OCI-LY1 (cell line): ENCODE measurements around the gene HDAC6.

ENCODE experiments used
- H2AFZ ChIP-seq: fragments of 200-600 bp; sonication (generic), shearing (Covaris generic); 2 replicates; pipeline ENCODE4 v1.6.0; 2014; ENCODE audit warnings: antibody characterized with exemption, mild to moderate bottlenecking, low read length
- H3F3A ChIP-seq: fragments of 200-600 bp; sonication (generic), shearing (Covaris generic); 2 replicates; pipeline ENCODE4 v1.6.0; 2014; ENCODE audit warnings: mild to moderate bottlenecking, antibody characterized with exemption, low read length, moderate library complexity; ENCODE audit not compliant: insufficient read depth
- H3K27ac ChIP-seq: fragments of 200-600 bp; sonication (generic); 2 replicates; pipeline ENCODE4 v1.5.1; 2014; ENCODE audit warnings: low read length, mixed run types, mild to moderate bottlenecking, low read depth; ENCODE audit not compliant: poor library complexity, severe bottlenecking
- H3K27me3 ChIP-seq: fragments of 200-600 bp; sonication (generic); 2 replicates; pipeline ENCODE4 v1.6.0; 2014; ENCODE audit warnings: antibody characterized with exemption, mild to moderate bottlenecking, low read length, moderate library complexity; ENCODE audit not compliant: insufficient read depth
- H3K36me3 ChIP-seq: fragments of 200-600 bp; sonication (generic); 2 replicates; pipeline ENCODE4 v1.6.1; 2014; ENCODE audit warnings: mild to moderate bottlenecking, antibody characterized with exemption, low read length, moderate library complexity, mixed read lengths; ENCODE audit not compliant: insufficient read depth
- H3K4me1 ChIP-seq: fragments of 200-600 bp; sonication (generic); 2 replicates; pipeline ENCODE4 v1.5.1; 2014; ENCODE audit warnings: mild to moderate bottlenecking, low read length, moderate library complexity; ENCODE audit not compliant: insufficient read depth, severe bottlenecking
- H3K4me2 ChIP-seq: fragments of 200-600 bp; sonication (generic), shearing (Covaris generic); 2 replicates; pipeline ENCODE4 v1.6.1; 2014; ENCODE audit warnings: low read length
- H3K4me3 ChIP-seq: fragments of 200-600 bp; sonication (generic); 2 replicates; pipeline ENCODE4 v1.5.1; 2014; ENCODE audit warnings: low read length, low read depth, mild to moderate bottlenecking, mixed read lengths; ENCODE audit not compliant: poor library complexity, severe bottlenecking
- H3K79me2 ChIP-seq: fragments of 200-600 bp; shearing (Covaris generic); 2 replicates; pipeline ENCODE4 v1.6.1; 2016; ENCODE audit warnings: mixed run types, low read length, mixed read lengths; ENCODE audit not compliant: insufficient read depth
- H3K9ac ChIP-seq: fragments of 200-600 bp; sonication (generic), shearing (Covaris generic); 2 replicates; pipeline ENCODE4 v1.6.1; 2014; ENCODE audit warnings: mild to moderate bottlenecking, low read length, mixed read lengths
- H3K9me2 ChIP-seq: fragments of 200-600 bp; sonication (generic), shearing (Covaris generic); 2 replicates; pipeline ENCODE4 v1.6.1; 2014; ENCODE audit warnings: low read depth, mild to moderate bottlenecking, low read length, mixed read lengths
- H3K9me3 ChIP-seq: fragments of 200-600 bp; shearing (Covaris generic); 2 replicates; pipeline ENCODE4 v1.6.1; 2014; ENCODE audit warnings: low read length, mixed read lengths
- H4K20me1 ChIP-seq: fragments of 200-600 bp; sonication (generic), shearing (Covaris generic); 2 replicates; pipeline ENCODE4 v1.6.0; 2016; ENCODE audit warnings: mild to moderate bottlenecking, low read length; ENCODE audit not compliant: insufficient read depth
- EZH2 ChIP-seq: fragments of 200-600 bp; sonication (generic), shearing (Covaris generic); IDR thresholded peaks from 2 replicates; pipeline ENCODE4 v1.8.0; 2017; ENCODE audit warnings: borderline replicate concordance, mixed run types, mild to moderate bottlenecking, antibody characterized with exemption, low read length, moderate library complexity, mixed read lengths
- TF ChIP-seq, protein P1 (sequence below): fragments of 200-600 bp; sonication (generic), shearing (Covaris generic); IDR thresholded peaks from 2 replicates; pipeline ENCODE4 v1.5.1; 2017; ENCODE audit warnings: mild to moderate bottlenecking, antibody characterized with exemption, low read length, moderate library complexity, mixed read lengths

HDAC6 gene

DNA sequence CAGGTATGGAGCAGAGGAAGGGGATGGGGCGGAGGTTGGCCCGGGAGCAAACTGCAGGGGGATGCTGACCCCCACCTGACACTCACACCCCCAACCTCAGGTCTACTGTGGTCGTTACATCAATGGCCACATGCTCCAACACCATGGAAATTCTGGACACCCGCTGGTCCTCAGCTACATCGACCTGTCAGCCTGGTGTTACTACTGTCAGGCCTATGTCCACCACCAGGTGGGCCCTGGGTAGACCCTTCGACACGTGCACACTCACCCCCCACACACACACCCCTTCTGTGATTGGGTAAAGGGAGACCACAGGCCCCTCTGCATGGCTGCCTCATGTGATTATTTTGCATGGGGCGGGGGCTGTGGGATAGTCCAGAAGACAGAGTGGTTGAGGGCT, 22.2 kb downstream of the HDAC6 start:
- Histone ChIP-seq H3F3A (no peaks in the 10 kb centered on the region), H3K79me2 (no peaks in the 10 kb centered on the region), H3K36me3 (no peaks in the 10 kb centered on the region), H3K27ac (no peak overlapping the region), H3K4me2 (no peak overlapping the region), H3K9me2 (no peaks in the 10 kb centered on the region), H3K4me1 (no peaks in the 10 kb centered on the region), H3K4me3 (no peak overlapping the region), H3K9ac (no peak overlapping the region), H3K27me3 (no peaks in the 10 kb centered on the region), H4K20me1 (no peaks in the 10 kb centered on the region), H3K9me3 (no peaks in the 10 kb centered on the region), H2AFZ (no peak overlapping the region)
- no peak for TF ChIP-seq EZH2
- TF ChIP-seq, protein P1, sequence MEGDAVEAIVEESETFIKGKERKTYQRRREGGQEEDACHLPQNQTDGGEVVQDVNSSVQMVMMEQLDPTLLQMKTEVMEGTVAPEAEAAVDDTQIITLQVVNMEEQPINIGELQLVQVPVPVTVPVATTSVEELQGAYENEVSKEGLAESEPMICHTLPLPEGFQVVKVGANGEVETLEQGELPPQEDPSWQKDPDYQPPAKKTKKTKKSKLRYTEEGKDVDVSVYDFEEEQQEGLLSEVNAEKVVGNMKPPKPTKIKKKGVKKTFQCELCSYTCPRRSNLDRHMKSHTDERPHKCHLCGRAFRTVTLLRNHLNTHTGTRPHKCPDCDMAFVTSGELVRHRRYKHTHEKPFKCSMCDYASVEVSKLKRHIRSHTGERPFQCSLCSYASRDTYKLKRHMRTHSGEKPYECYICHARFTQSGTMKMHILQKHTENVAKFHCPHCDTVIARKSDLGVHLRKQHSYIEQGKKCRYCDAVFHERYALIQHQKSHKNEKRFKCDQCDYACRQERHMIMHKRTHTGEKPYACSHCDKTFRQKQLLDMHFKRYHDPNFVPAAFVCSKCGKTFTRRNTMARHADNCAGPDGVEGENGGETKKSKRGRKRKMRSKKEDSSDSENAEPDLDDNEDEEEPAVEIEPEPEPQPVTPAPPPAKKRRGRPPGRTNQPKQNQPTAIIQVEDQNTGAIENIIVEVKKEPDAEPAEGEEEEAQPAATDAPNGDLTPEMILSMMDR = no peak

DNA sequence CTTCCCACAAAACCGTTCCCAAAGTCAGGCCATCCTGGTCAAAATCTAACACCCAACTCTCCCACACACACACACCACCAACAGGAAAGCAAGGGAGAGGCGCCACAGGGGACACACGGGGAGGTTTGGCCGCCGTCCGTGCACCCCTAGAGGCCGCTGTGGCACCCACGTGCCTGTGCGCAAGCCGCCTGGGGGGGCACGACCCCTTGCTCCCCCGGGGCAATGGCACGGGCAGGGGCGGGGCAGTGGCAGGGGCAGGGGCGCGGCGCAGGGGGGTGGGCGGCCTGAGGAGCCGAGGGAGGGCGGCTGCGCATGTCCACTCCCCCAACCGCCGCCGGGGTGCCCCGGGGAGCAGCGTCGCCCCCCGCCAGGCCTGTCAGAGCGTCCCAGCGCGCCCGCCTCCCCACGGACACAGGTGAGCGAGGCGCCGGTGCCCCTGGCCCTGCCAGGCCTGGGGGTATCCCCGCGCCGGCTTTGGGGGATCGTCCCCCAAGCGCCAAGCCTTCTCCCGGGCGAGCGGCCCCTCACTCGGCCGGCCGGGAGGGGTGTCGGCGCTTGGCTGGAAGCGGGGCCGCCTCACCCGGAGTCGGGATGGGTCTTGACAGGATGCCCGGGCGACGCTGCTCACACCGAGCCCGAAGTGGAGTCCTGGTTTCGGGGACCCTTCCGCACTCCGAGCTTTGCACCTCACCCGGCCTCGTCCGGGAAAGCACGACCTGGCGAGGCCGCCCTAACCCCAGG, 24.4 kb downstream of the HDAC6 start, which contains the start of gene ERAS:
ERAS (plus strand) TSS at position 379 of the 741 bp plus-strand sequence. CDS start 2,611 bp downstream, outside the sequence.
- no peaks in the 10 kb centered on the region for H3K79me2 ChIP-seq
- TF ChIP-seq EZH2 = no peak
- TF ChIP-seq, protein P1 = no peak
- no peaks in the 10 kb centered on the region for H3F3A ChIP-seq
- no peak within 1 kb of the TSS for H3K27ac ChIP-seq
- no peak within 1 kb of the TSS for H3K4me2 ChIP-seq
- no peak within 1 kb of the TSS for H3K9ac ChIP-seq
- H4K20me1 ChIP-seq = no peaks in the 10 kb centered on the region
- H2AFZ ChIP-seq = no peak within 1 kb of the TSS
- H3K27me3 ChIP-seq = no peaks in the 10 kb centered on the region
- H3K9me3 ChIP-seq = no peaks in the 10 kb centered on the region
- no peaks in the 10 kb centered on the region for H3K9me2 ChIP-seq
- no peaks in the 10 kb centered on the region for H3K36me3 ChIP-seq
- no peaks in the 10 kb centered on the region for H3K4me1 ChIP-seq
- no peak within 1 kb of the TSS for H3K4me3 ChIP-seq

DNA sequence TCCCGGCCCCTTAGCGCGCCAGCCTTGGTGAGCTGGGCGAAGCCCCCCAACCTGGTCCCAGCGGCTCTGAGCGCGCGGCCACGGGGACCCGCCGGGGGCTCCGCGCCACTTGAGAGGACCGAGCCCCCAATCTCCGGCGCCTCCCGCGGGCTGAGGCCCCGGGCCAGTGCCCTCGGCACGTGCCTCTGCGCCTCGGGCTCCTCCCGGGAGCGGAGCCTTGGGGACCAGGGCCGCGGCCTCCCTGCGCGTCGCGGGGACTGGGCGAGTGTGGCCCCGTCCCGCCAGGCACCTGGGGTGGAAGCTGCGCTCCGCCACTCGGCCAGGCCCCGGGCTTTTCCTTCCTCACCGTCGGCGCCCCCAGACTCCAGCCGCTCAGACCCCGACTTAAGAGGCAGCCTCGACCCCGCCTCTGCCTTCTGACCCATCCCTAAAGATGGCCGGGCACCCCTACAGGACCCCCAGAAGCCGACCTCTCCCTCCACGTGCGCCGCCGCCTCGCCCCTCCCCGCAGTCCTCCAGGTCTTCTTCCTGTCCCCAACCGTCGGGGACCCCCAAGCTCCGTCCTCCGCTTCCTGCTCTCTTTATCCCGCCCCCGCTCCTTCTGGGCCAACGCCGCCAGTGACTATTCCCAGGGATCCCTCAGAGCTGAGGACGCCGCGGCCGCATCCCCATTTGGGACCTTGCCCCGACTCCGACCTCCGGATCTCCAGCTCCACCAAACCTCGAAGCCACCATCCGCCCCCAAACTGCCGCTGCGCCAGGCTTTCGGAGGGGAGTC, 25.2 kb downstream of the HDAC6 start:
- no peaks in the 10 kb centered on the region for H3K9me3 ChIP-seq
- H4K20me1 ChIP-seq = no peaks in the 10 kb centered on the region
- no peak overlapping the region for H3K4me3 ChIP-seq
- no peaks in the 10 kb centered on the region for H3K4me1 ChIP-seq
- no peak overlapping the region for H3K9ac ChIP-seq
- no peak overlapping the region for H3K4me2 ChIP-seq
- no peaks in the 10 kb centered on the region for H3K27me3 ChIP-seq
- no peaks in the 10 kb centered on the region for H3K36me3 ChIP-seq
- H3K9me2 ChIP-seq = no peaks in the 10 kb centered on the region
- TF ChIP-seq EZH2 = no peak
- TF ChIP-seq, protein P1 = no peak
- H3K79me2 ChIP-seq = no peaks in the 10 kb centered on the region
- H2AFZ ChIP-seq = no peak overlapping the region
- H3F3A ChIP-seq = no peaks in the 10 kb centered on the region
- no peak overlapping the region for H3K27ac ChIP-seq
